Measurements from ENCODE around the gene ZSWIM6. TPM values are rescaled to one million over a fixed set of nuclear protein-coding genes. Genes with fewer than 3 reads are reported as not detected.

The ZSWIM6 gene
- polyA plus RNA-seq, 2 donors, result 3.6 to 5.4 TPM

GRCh38 chr5:61477788-61478187 lies 145.7 kb downstream of the ZSWIM6 start:
- H3K27ac ChIP-seq (ENCODE audit: low read depth in 2 of 2, low read length in 1 of 2), result no peak overlapping the region
- H3K9me3 ChIP-seq (ENCODE audit: control insufficient read depth in 2 of 2, insufficient read depth in 1 of 2, low read depth in 1 of 2, low read length in 1 of 2), result no peaks in the 10 kb centered on the region
- no peaks in the 10 kb centered on the region for H3K36me3 ChIP-seq (ENCODE audit: control insufficient read depth in 2 of 2, insufficient read depth in 2 of 2, low read length in 1 of 2)
- H3K4me1 ChIP-seq (ENCODE audit: control insufficient read depth in 2 of 2, insufficient read depth in 2 of 2, low read length in 1 of 2), result peaks cover 0 to 2% of the 10 kb centered on the region in 2 donors
- no peaks in the 10 kb centered on the region for H3K27me3 ChIP-seq (ENCODE audit: control insufficient read depth in 1 of 2, insufficient read depth in 2 of 2, low read length in 2 of 2)
- H3K4me3 ChIP-seq (ENCODE audit: low read depth in 1 of 2, low read length in 2 of 2), result no peak overlapping the region
- WGBS, 2 donors, result 42 to 62% methylated on average over 2 of the region's 2 CpGs

- WGBS, 2 donors, result 68 to 83% methylated on average over 4 of the region's 4 CpGs
- no peaks in the 10 kb centered on the region for H3K9me3 ChIP-seq (ENCODE audit: control insufficient read depth in 2 of 2, insufficient read depth in 1 of 2, low read depth in 1 of 2, low read length in 1 of 2)
- H3K27me3 ChIP-seq (ENCODE audit: control insufficient read depth in 1 of 2, insufficient read depth in 2 of 2, low read length in 2 of 2), result no peaks in the 10 kb centered on the region
- H3K4me3 ChIP-seq (ENCODE audit: low read depth in 1 of 2, low read length in 2 of 2), result no peak overlapping the region
- H3K27ac ChIP-seq (ENCODE audit: low read depth in 2 of 2, low read length in 1 of 2), result no peak overlapping the region
- peaks cover 0 to 3% of the 10 kb centered on the region in 2 donors for H3K36me3 ChIP-seq (ENCODE audit: control insufficient read depth in 2 of 2, insufficient read depth in 2 of 2, low read length in 1 of 2)
- H3K4me1 ChIP-seq (ENCODE audit: control insufficient read depth in 2 of 2, insufficient read depth in 2 of 2, low read length in 1 of 2), result peaks cover 0 to 2% of the 10 kb centered on the region in 2 donors
Observed at GRCh38 chr5:61479850-61480614, 148.0 kb downstream of the ZSWIM6 start.

GRCh38 chr5:61482980-61483379 lies 150.9 kb downstream of the ZSWIM6 start:
- 90% methylated on average over 3 of the region's 3 CpGs for WGBS, 2 donors
- H3K27me3 ChIP-seq (ENCODE audit: control insufficient read depth in 1 of 2, insufficient read depth in 2 of 2, low read length in 2 of 2), result no peaks in the 10 kb centered on the region
- H3K36me3 ChIP-seq (ENCODE audit: control insufficient read depth in 2 of 2, insufficient read depth in 2 of 2, low read length in 1 of 2), result peaks cover 0 to 3% of the 10 kb centered on the region in 2 donors
- H3K4me1 ChIP-seq (ENCODE audit: control insufficient read depth in 2 of 2, insufficient read depth in 2 of 2, low read length in 1 of 2), result peaks cover 0 to 2% of the 10 kb centered on the region in 2 donors
- H3K27ac ChIP-seq (ENCODE audit: low read depth in 2 of 2, low read length in 1 of 2), result no peak overlapping the region
- no peaks in the 10 kb centered on the region for H3K9me3 ChIP-seq (ENCODE audit: control insufficient read depth in 2 of 2, insufficient read depth in 1 of 2, low read depth in 1 of 2, low read length in 1 of 2)
- H3K4me3 ChIP-seq (ENCODE audit: low read depth in 1 of 2, low read length in 2 of 2), result no peak overlapping the region

- Histone ChIP-seq H3K9me3 (ENCODE audit: control insufficient read depth in 2 of 2, insufficient read depth in 1 of 2, low read depth in 1 of 2, low read length in 1 of 2) (no peaks in the 10 kb centered on the region), H3K4me1 (ENCODE audit: control insufficient read depth in 2 of 2, insufficient read depth in 2 of 2, low read length in 1 of 2) (no peaks in the 10 kb centered on the region), H3K27me3 (ENCODE audit: control insufficient read depth in 1 of 2, insufficient read depth in 2 of 2, low read length in 2 of 2) (no peaks in the 10 kb centered on the region), H3K4me3 (ENCODE audit: low read depth in 1 of 2, low read length in 2 of 2) (no peak overlapping the region), H3K27ac (ENCODE audit: low read depth in 2 of 2, low read length in 1 of 2) (no peak overlapping the region), H3K36me3 (ENCODE audit: control insufficient read depth in 2 of 2, insufficient read depth in 2 of 2, low read length in 1 of 2) (peaks cover 0 to 3% of the 10 kb centered on the region in 2 donors)
- WGBS, 2 donors, result 97 to 100% methylated on average over 1 of the region's 1 CpG
Observed at GRCh38 chr5:61486476-61486875, 154.4 kb downstream of the ZSWIM6 start.

GRCh38 chr5:61489574-61489973 lies 157.5 kb downstream of the ZSWIM6 start:
- peaks cover 0 to 3% of the 10 kb centered on the region in 2 donors for H3K36me3 ChIP-seq (ENCODE audit: control insufficient read depth in 2 of 2, insufficient read depth in 2 of 2, low read length in 1 of 2)
- 93 to 94% methylated on average over 1 of the region's 1 CpG for WGBS, 2 donors
- no peaks in the 10 kb centered on the region for H3K27me3 ChIP-seq (ENCODE audit: control insufficient read depth in 1 of 2, insufficient read depth in 2 of 2, low read length in 2 of 2)
- H3K4me1 ChIP-seq (ENCODE audit: control insufficient read depth in 2 of 2, insufficient read depth in 2 of 2, low read length in 1 of 2), result no peaks in the 10 kb centered on the region
- no peaks in the 10 kb centered on the region for H3K9me3 ChIP-seq (ENCODE audit: control insufficient read depth in 2 of 2, insufficient read depth in 1 of 2, low read depth in 1 of 2, low read length in 1 of 2)
- no peak overlapping the region for H3K27ac ChIP-seq (ENCODE audit: low read depth in 2 of 2, low read length in 1 of 2)
- H3K4me3 ChIP-seq (ENCODE audit: low read depth in 1 of 2, low read length in 2 of 2), result no peak overlapping the region

- Histone ChIP-seq H3K27ac (ENCODE audit: low read depth in 2 of 2, low read length in 1 of 2) (no peak overlapping the region), H3K27me3 (ENCODE audit: control insufficient read depth in 1 of 2, insufficient read depth in 2 of 2, low read length in 2 of 2) (no peaks in the 10 kb centered on the region), H3K9me3 (ENCODE audit: control insufficient read depth in 2 of 2, insufficient read depth in 1 of 2, low read depth in 1 of 2, low read length in 1 of 2) (no peaks in the 10 kb centered on the region), H3K4me1 (ENCODE audit: control insufficient read depth in 2 of 2, insufficient read depth in 2 of 2, low read length in 1 of 2) (no peaks in the 10 kb centered on the region), H3K36me3 (ENCODE audit: control insufficient read depth in 2 of 2, insufficient read depth in 2 of 2, low read length in 1 of 2) (peaks cover 0 to 3% of the 10 kb centered on the region in 2 donors), H3K4me3 (ENCODE audit: low read depth in 1 of 2, low read length in 2 of 2) (no peak overlapping the region)
- 70 to 75% methylated on average over 1 of the region's 1 CpG for WGBS, 2 donors
Observed at GRCh38 chr5:61491861-61492260, 159.8 kb downstream of the ZSWIM6 start.

- whole genome bisulfite sequencing, 2 donors, result 80 to 81% methylated on average over 7 of the region's 7 CpGs
- Histone ChIP-seq H3K4me1 (ENCODE audit: control insufficient read depth in 2 of 2, insufficient read depth in 2 of 2, low read length in 1 of 2) (no peaks in the 10 kb centered on the region), H3K27ac (ENCODE audit: low read depth in 2 of 2, low read length in 1 of 2) (no peak overlapping the region), H3K36me3 (ENCODE audit: control insufficient read depth in 2 of 2, insufficient read depth in 2 of 2, low read length in 1 of 2) (peaks cover 0 to 3% of the 10 kb centered on the region in 2 donors), H3K9me3 (ENCODE audit: control insufficient read depth in 2 of 2, insufficient read depth in 1 of 2, low read depth in 1 of 2, low read length in 1 of 2) (no peaks in the 10 kb centered on the region), H3K4me3 (ENCODE audit: low read depth in 1 of 2, low read length in 2 of 2) (no peak overlapping the region), H3K27me3 (ENCODE audit: control insufficient read depth in 1 of 2, insufficient read depth in 2 of 2, low read length in 2 of 2) (no peaks in the 10 kb centered on the region)
Observed at GRCh38 chr5:61493973-61494372, 161.9 kb downstream of the ZSWIM6 start.

GRCh38 chr5:61496446-61496845 lies 164.4 kb downstream of the ZSWIM6 start:
- no peak overlapping the region for H3K4me3 ChIP-seq (ENCODE audit: low read depth in 1 of 2, low read length in 2 of 2)
- peaks cover 0 to 3% of the 10 kb centered on the region in 2 donors for H3K36me3 ChIP-seq (ENCODE audit: control insufficient read depth in 2 of 2, insufficient read depth in 2 of 2, low read length in 1 of 2)
- no peak overlapping the region for H3K27ac ChIP-seq (ENCODE audit: low read depth in 2 of 2, low read length in 1 of 2)
- WGBS, 2 donors, result 90% methylated on average over 3 of the region's 3 CpGs
- H3K27me3 ChIP-seq (ENCODE audit: control insufficient read depth in 1 of 2, insufficient read depth in 2 of 2, low read length in 2 of 2), result no peaks in the 10 kb centered on the region
- H3K9me3 ChIP-seq (ENCODE audit: control insufficient read depth in 2 of 2, insufficient read depth in 1 of 2, low read depth in 1 of 2, low read length in 1 of 2), result no peaks in the 10 kb centered on the region
- no peaks in the 10 kb centered on the region for H3K4me1 ChIP-seq (ENCODE audit: control insufficient read depth in 2 of 2, insufficient read depth in 2 of 2, low read length in 1 of 2)

GRCh38 chr5:61496860-61497259 lies 164.8 kb downstream of the ZSWIM6 start:
- Histone ChIP-seq H3K27me3 (ENCODE audit: control insufficient read depth in 1 of 2, insufficient read depth in 2 of 2, low read length in 2 of 2) (no peaks in the 10 kb centered on the region), H3K9me3 (ENCODE audit: control insufficient read depth in 2 of 2, insufficient read depth in 1 of 2, low read depth in 1 of 2, low read length in 1 of 2) (no peaks in the 10 kb centered on the region), H3K4me3 (ENCODE audit: low read depth in 1 of 2, low read length in 2 of 2) (no peak overlapping the region), H3K36me3 (ENCODE audit: control insufficient read depth in 2 of 2, insufficient read depth in 2 of 2, low read length in 1 of 2) (peaks cover 0 to 3% of the 10 kb centered on the region in 2 donors), H3K4me1 (ENCODE audit: control insufficient read depth in 2 of 2, insufficient read depth in 2 of 2, low read length in 1 of 2) (no peaks in the 10 kb centered on the region), H3K27ac (ENCODE audit: low read depth in 2 of 2, low read length in 1 of 2) (no peak overlapping the region)
- WGBS, 2 donors, result 64 to 65% methylated on average over 4 of the region's 4 CpGs

- H3K4me3 ChIP-seq (ENCODE audit: low read depth in 1 of 2, low read length in 2 of 2), result no peak overlapping the region
- no peaks in the 10 kb centered on the region for H3K9me3 ChIP-seq (ENCODE audit: control insufficient read depth in 2 of 2, insufficient read depth in 1 of 2, low read depth in 1 of 2, low read length in 1 of 2)
- H3K27ac ChIP-seq (ENCODE audit: low read depth in 2 of 2, low read length in 1 of 2), result no peak overlapping the region
- H3K36me3 ChIP-seq (ENCODE audit: control insufficient read depth in 2 of 2, insufficient read depth in 2 of 2, low read length in 1 of 2), result peaks cover 3% of the 10 kb centered on the region in 2 donors
- no peaks in the 10 kb centered on the region for H3K4me1 ChIP-seq (ENCODE audit: control insufficient read depth in 2 of 2, insufficient read depth in 2 of 2, low read length in 1 of 2)
- WGBS, 2 donors, result 91 to 93% methylated on average over 5 of the region's 5 CpGs
- H3K27me3 ChIP-seq (ENCODE audit: control insufficient read depth in 1 of 2, insufficient read depth in 2 of 2, low read length in 2 of 2), result no peaks in the 10 kb centered on the region
Observed at GRCh38 chr5:61498121-61498520, 166.1 kb downstream of the ZSWIM6 start.
